ENCODE data around the gene PPP1R15B.
"Not testable (repeated sequence)": the region's sequence is repeated elsewhere in the genome, so short reads cannot be mapped to it uniquely, and the experiment has no call there.

PPP1R15B gene

DNA sequence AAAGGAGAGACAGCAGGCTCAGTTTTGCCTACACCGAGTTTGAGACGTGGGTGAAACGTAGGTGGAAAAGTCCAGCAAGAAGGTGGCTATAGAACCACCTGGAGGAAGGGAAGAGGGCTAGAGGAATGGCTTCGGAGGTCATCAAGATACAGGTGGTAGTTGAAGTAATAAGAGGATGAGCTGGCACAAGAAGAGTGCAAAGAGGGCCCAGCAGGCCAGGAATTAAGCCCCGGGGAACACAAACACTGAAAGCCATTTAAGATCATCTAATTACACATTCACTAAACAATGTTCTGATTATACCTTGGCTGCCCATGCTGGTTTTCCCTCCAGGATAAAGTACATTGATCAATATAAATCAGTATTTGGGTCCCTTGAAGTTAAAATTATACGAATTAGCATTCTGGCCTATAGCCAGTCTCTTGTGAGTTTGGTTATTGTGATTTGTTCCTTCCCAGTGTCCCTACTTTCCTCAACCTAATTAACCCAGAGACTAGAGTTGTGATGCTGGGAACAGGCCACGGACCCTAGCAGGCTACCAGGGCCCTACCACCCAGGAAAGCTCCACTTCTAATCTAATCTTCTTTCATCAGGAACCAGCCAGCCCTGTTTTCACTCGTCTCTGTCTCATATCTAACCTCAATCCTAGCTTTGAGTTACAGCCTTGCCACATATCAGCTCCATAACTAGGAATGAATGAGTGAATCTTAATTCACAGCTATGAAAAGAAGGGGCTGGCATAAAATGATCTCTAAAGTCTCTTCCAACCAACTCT, 26.4 kb upstream of the PPP1R15B start:
- Histone ChIP-seq H3K36me3 (ENCODE audit: insufficient read depth, low read length) (peaks cover 5% of the 10 kb centered on the region; the same call in 1 of the 2 replicates), H3K4me1 (ENCODE audit: insufficient read depth, low read length) (no peaks in the 10 kb centered on the region), H3K9ac (ENCODE audit: low read depth, low read length) (no peak overlapping the region), H3K9me3 (ENCODE audit: control insufficient read depth, insufficient read depth, low read length) (no peaks in the 10 kb centered on the region)

DNA sequence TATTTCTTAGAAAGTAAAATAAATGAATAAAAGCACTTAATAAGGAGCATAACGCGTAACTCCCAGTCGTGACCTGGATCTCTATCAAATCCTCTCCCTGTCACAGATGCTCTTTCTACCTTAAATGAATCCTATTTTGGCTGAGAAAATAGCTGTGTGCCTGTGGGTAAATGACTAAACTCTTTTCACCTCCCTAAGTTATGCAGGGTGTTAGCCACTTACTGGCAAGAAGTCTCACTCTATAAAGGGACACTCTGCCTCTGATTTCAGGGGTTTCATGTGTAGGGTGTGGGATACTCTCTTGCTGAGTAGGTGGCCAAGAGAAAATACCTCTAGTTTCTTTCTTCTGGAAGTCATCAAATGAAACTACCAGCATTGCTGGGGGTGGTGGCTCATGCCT, 24.3 kb upstream of the PPP1R15B start:
- no peak overlapping the region for H3K9ac ChIP-seq (ENCODE audit: low read depth, low read length)

DNA sequence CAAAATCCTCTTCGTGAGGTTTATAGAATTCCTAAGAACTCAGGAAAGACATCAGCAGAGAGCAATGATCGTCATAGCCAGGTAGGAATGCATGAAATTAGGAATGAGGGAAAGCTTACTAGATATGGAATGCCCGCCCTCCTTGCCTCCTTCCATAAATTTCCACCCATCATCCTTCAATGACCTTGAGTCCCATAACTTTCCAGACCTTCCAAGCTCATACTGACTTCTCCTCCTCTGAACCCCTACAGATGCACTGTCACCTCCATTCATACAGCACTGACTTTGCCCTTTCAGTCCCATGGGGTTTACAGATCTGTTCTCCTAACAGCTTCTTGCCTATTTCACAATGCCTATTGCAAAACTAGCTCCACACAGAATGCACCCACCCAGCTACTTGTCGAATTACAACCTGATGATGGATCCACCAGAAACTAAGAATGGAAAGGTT, 23.8 kb upstream of the PPP1R15B start:
- H3K36me3 ChIP-seq (ENCODE audit: insufficient read depth, low read length) = no peaks in the 10 kb centered on the region; the same call in 1 of the 2 replicates

More for the DNA sequence above, 24.3 kb upstream of the PPP1R15B start:
- Histone ChIP-seq H3K36me3 (ENCODE audit: insufficient read depth, low read length) (no peaks in the 10 kb centered on the region; the same call in 1 of the 2 replicates), H3K4me1 (ENCODE audit: insufficient read depth, low read length) (no peaks in the 10 kb centered on the region), H3K9me3 (ENCODE audit: control insufficient read depth, insufficient read depth, low read length) (no peaks in the 10 kb centered on the region)

DNA sequence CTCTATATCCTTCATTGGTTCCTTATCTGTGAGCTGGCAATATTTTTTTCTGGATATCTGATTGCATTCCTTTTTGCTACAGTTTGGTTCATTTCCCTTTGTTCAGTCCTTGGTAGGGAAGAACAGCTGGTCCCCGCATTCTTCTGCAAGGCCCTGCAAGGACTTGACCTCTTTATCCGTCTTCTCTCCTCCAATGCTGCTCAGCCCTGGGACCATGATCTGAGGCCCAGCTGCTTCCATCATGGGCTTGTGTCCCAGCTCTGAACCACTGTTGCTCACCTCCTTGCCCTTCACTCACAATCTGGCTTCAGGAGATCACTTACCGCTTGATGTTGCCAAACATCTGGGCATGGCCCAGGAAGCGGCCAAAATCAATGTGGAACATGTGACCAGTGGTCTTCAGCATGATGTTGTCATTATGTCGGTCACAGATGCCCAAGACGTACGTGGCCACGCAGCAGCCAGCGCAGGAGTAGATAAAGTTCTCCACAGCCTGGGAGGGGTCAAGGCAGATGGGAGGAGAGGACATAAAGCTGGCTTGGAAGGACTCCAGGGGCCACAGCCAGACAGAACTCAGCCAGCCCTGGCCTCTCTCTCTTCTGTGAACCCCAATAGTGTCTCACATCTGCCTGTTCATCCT, 22.6 kb upstream of the PPP1R15B start:
- Histone ChIP-seq H3K9ac (ENCODE audit: low read depth, low read length) (no peak overlapping the region), H3K36me3 (ENCODE audit: insufficient read depth, low read length) (no peaks in the 10 kb centered on the region; the same call in 1 of the 2 replicates), H3K4me1 (ENCODE audit: insufficient read depth, low read length) (no peaks in the 10 kb centered on the region; the same call in 1 of the 2 replicates), H3K9me3 (ENCODE audit: control insufficient read depth, insufficient read depth, low read length) (no peaks in the 10 kb centered on the region)

More for the DNA sequence above, 23.8 kb upstream of the PPP1R15B start:
- no peaks in the 10 kb centered on the region for H3K9me3 ChIP-seq (ENCODE audit: control insufficient read depth, insufficient read depth, low read length)
- no peak overlapping the region for H3K9ac ChIP-seq (ENCODE audit: low read depth, low read length)
- H3K4me1 ChIP-seq (ENCODE audit: insufficient read depth, low read length) = no peaks in the 10 kb centered on the region

DNA sequence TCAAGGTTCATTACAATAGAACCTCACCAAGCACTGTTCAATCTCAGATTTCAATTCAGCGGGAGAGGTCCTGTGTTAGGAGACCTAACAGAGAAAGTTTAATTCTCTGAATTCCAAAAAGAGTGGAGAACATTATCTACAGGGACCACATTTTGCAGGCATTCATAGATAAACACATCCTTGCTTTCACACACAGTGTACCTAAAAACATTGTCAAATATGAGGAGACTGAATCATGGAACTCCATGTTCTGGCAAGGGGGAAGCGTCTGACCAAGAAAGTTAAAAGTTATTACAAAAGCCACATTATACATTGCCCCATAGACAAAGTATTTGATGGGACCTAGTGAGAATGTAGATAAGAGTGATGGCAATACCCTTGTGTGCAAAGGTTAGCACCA, 21.1 kb upstream of the PPP1R15B start:
- no peaks in the 10 kb centered on the region; the same call in 1 of the 2 replicates for H3K4me1 ChIP-seq (ENCODE audit: insufficient read depth, low read length)
- H3K9me3 ChIP-seq (ENCODE audit: control insufficient read depth, insufficient read depth, low read length) = no peaks in the 10 kb centered on the region
- H3K9ac ChIP-seq (ENCODE audit: low read depth, low read length) = no peak overlapping the region
- no peaks in the 10 kb centered on the region; the same call in 1 of the 2 replicates for H3K36me3 ChIP-seq (ENCODE audit: insufficient read depth, low read length)

- H3K9me3 ChIP-seq (ENCODE audit: control insufficient read depth, insufficient read depth, low read length) = no peaks in the 10 kb centered on the region
- no peak overlapping the region for H3K9ac ChIP-seq (ENCODE audit: low read depth, low read length)
- no peaks in the 10 kb centered on the region; the same call in 1 of the 2 replicates for H3K4me1 ChIP-seq (ENCODE audit: insufficient read depth, low read length)
- no peaks in the 10 kb centered on the region; the same call in 1 of the 2 replicates for H3K36me3 ChIP-seq (ENCODE audit: insufficient read depth, low read length)
These were observed 19.9 kb upstream of the PPP1R15B start for GRCh38 chr1:204431310-204432184.

DNA sequence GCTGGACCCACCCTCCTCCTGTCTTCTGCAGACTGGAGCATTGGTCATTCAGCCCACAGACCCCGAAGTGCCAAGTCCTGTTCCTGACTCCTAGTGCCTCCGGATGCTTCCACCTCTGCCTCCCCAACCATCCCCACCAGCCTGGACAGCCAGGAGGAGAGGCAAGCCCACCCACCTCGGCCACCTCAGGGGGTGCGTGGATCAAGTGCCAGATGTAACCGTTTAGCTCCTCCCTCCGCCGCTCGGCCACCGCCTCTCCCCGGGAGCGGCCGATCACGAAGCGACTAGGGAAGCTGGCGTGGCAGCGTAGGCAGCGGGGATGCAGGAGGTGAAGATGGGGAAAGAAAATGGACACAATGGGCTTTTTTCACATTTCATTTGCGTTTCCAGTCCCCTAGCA, 18.1 kb upstream of the PPP1R15B start:
- no peak overlapping the region for H3K9ac ChIP-seq (ENCODE audit: low read depth, low read length)
- H3K9me3 ChIP-seq (ENCODE audit: control insufficient read depth, insufficient read depth, low read length) = no peaks in the 10 kb centered on the region
- no peaks in the 10 kb centered on the region; the same call in 1 of the 2 replicates for H3K36me3 ChIP-seq (ENCODE audit: insufficient read depth, low read length)
- no peaks in the 10 kb centered on the region; the same call in 1 of the 2 replicates for H3K4me1 ChIP-seq (ENCODE audit: insufficient read depth, low read length)

DNA sequence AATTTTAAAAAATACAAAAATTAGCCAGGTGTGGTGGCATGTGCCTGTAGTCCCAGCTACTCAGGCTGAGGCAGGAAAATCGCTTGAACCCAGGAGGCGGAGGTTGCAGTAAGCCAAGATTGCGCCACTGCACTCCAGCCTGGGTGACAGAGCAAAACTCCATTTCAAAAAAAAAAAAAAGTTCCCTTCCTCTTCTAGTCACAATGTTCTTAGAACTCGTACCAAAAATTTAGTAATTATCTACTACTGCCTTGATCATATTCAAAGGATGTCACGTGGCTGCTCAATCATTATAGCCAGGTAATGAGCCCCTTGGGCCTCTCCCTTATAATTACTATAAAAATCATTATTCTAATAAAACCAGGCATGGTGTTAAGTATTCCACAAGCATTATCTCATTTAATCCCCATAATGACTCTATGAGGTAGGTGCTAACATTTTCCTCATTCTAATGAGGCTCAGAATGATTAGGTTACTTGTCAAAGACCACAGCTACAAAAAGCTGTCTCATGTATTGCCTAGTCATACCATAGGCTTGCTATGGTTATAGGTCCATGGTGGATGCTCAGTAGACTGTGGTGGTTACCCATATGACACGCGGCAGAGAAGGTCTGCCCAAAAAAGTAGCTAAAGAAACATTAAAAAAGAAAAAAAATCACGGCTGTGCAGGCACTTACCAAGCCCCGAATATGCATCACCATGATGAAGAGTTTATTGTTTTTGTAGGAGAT, 15.5 kb upstream of the PPP1R15B start:
- H3K9ac ChIP-seq (ENCODE audit: low read depth, low read length) = no peak overlapping the region

DNA sequence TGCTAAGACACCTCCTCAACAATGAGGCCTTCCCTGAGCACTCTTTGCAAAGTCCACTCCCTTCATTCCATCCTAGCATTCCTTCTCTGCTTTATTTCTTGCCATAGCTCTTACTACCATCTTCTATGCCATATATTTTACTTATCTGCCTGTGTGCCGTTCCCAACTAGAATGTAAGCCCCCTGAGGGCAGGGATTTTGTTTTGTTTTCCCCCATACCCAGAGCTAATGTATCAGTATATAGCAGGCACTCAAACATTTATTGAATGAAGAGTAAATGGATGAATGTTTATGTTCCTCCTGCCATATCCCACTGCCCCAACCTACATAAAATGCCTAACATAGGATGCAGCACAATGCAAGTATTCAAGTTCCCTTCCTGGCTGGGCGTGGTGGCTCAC, 14.9 kb upstream of the PPP1R15B start:
- H3K9me3 ChIP-seq (ENCODE audit: control insufficient read depth, insufficient read depth, low read length) = no peaks in the 10 kb centered on the region
- H3K36me3 ChIP-seq (ENCODE audit: insufficient read depth, low read length) = no peaks in the 10 kb centered on the region
- H3K4me1 ChIP-seq (ENCODE audit: insufficient read depth, low read length) = no peaks in the 10 kb centered on the region; the same call in 1 of the 2 replicates
- H3K9ac ChIP-seq (ENCODE audit: low read depth, low read length) = no peak overlapping the region

More for the DNA sequence above, 15.5 kb upstream of the PPP1R15B start:
- H3K36me3 ChIP-seq (ENCODE audit: insufficient read depth, low read length) = no peaks in the 10 kb centered on the region
- no peaks in the 10 kb centered on the region; the same call in 1 of the 2 replicates for H3K4me1 ChIP-seq (ENCODE audit: insufficient read depth, low read length)
- H3K9me3 ChIP-seq (ENCODE audit: control insufficient read depth, insufficient read depth, low read length) = no peaks in the 10 kb centered on the region

DNA sequence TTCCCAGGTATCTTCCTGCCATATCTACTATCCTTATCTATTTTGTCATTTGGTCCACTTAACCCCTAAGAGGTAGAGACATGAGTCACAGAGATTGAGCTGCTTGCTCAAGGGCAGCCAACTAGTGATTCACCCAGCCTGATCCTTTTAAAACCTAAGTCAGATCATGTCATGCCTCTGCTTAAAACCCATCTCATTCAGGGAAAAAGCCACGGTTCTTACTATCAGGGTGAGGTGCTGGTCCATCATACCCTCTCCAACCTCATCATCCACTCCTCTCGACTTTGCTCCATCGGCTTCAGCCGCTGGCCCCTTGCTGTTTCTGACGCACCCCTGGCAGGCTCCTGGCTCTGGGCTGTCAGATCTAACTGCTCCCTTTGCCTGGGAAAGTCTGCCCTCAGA, 14.4 kb upstream of the PPP1R15B start:
- Histone ChIP-seq H3K9me3 (ENCODE audit: control insufficient read depth, insufficient read depth, low read length) (no peaks in the 10 kb centered on the region), H3K4me1 (ENCODE audit: insufficient read depth, low read length) (no peaks in the 10 kb centered on the region; the same call in 1 of the 2 replicates), H3K9ac (ENCODE audit: low read depth, low read length) (no peak overlapping the region), H3K36me3 (ENCODE audit: insufficient read depth, low read length) (no peaks in the 10 kb centered on the region)

- H3K9me3 ChIP-seq (ENCODE audit: control insufficient read depth, insufficient read depth, low read length) = no peaks in the 10 kb centered on the region
- H3K4me1 ChIP-seq (ENCODE audit: insufficient read depth, low read length) = peaks cover 7% of the 10 kb centered on the region; the same call in 1 of the 2 replicates
- no peak overlapping the region for H3K9ac ChIP-seq (ENCODE audit: low read depth, low read length)
- no peaks in the 10 kb centered on the region for H3K36me3 ChIP-seq (ENCODE audit: insufficient read depth, low read length)
These were observed 13.0 kb upstream of the PPP1R15B start for GRCh38 chr1:204424621-204425020.

GRCh38 chr1:204422061-204422705, 10.6 kb upstream of the PPP1R15B start:
- H3K9me3 ChIP-seq (ENCODE audit: control insufficient read depth, insufficient read depth, low read length); H3K36me3 ChIP-seq (ENCODE audit: insufficient read depth, low read length); H3K9ac ChIP-seq (ENCODE audit: low read depth, low read length): not testable (repeated sequence)
- peaks cover 13% of the 10 kb centered on the region for H3K4me1 ChIP-seq (ENCODE audit: insufficient read depth, low read length)

DNA sequence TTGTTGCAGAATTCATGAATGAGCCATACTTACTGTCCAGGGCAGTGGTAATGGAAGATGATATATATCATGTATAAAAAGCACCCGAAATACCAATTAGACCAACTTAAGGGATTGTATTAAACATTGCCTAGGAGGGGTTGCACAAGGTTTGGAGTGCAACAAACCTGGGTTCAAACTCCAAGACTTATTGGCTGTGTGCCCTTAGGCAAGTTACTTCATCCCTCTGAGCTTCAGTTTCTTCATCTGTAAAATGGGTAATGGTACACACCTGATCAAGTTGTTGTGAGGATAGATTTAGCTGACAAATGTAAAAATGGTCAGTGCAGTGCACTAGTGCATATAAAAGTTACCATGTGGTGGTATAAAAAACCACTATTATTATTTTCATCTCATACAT, 9.8 kb upstream of the PPP1R15B start:
- H3K36me3 ChIP-seq (ENCODE audit: insufficient read depth, low read length) = no peaks in the 10 kb centered on the region
- H3K9ac ChIP-seq (ENCODE audit: low read depth, low read length) = no peak overlapping the region
- H3K4me1 ChIP-seq (ENCODE audit: insufficient read depth, low read length) = peaks cover 15% of the 10 kb centered on the region
- no peaks in the 10 kb centered on the region for H3K9me3 ChIP-seq (ENCODE audit: control insufficient read depth, insufficient read depth, low read length)
